Nucleus accumbens (tissue), 56 donors: ENCODE results near the gene SLC25A47.
"Not testable (repeated sequence)": the region's sequence is repeated elsewhere in the genome, so short reads cannot be mapped to it uniquely, and the experiment has no call there.

ENCODE experiments used
- DNase-seq, 56 donors: peaks; one replicate each; lab custom pipeline; 2025; lab: John Stamatoyannopoulos, UW

SLC25A47 gene

GRCh38 chr14:100303179-100303578, 20.0 kb upstream of the SLC25A47 start:
- DNase-seq: peak in 1 of 56 donors; percentile 23

- no peak for DNase-seq
These were observed 19.2 kb upstream of the SLC25A47 start for GRCh38 chr14:100303925-100304324.

GRCh38 chr14:100304825-100305323, 18.3 kb upstream of the SLC25A47 start:
- peak in 36 of 56 donors; percentile 11 to 81 (median 43) for DNase-seq

- DNase-seq: peak in 11 of 56 donors; percentile 23 to 61 (median 38)
These were observed 17.6 kb upstream of the SLC25A47 start for GRCh38 chr14:100305324-100306100.

GRCh38 chr14:100306101-100306997, 16.8 kb upstream of the SLC25A47 start, which contains the start of gene SLC25A29:
TSS of gene SLC25A29 (minus strand) at chr14:100306444. CDS start at chr14:100306232, 212 bp downstream.
- DNase-seq: peak; percentile 15 to 97 (median 85)

- peak in 4 of 56 donors; percentile 29 to 44 (median 32) for DNase-seq
These were observed 16.0 kb upstream of the SLC25A47 start for GRCh38 chr14:100306998-100307765.

GRCh38 chr14:100307766-100308426, 15.2 kb upstream of the SLC25A47 start:
- DNase-seq: no peak

GRCh38 chr14:100308427-100308792, 14.7 kb upstream of the SLC25A47 start:
- DNase-seq: not testable (repeated sequence)

- no peak for DNase-seq
These were observed 14.0 kb upstream of the SLC25A47 start for GRCh38 chr14:100309028-100309737.

- not testable (repeated sequence) for DNase-seq
These were observed 10.8 kb upstream of the SLC25A47 start for GRCh38 chr14:100312110-100312876.

GRCh38 chr14:100312877-100313400, 10.2 kb upstream of the SLC25A47 start:
- DNase-seq: no peak

- DNase-seq: no peak
These were observed 9.5 kb upstream of the SLC25A47 start for GRCh38 chr14:100313464-100314230.

- DNase-seq: no peak
These were observed 8.4 kb upstream of the SLC25A47 start for GRCh38 chr14:100314724-100315123.

- DNase-seq: no peak
These were observed 5.8 kb upstream of the SLC25A47 start for GRCh38 chr14:100317389-100317788.

- peak in 29 of 56 donors; percentile 11 to 76 (median 27) for DNase-seq
These were observed 5.0 kb upstream of the SLC25A47 start for GRCh38 chr14:100317912-100318808.
